ENCODE results near the gene CDK16. TPM values are rescaled to one million over a fixed set of nuclear protein-coding genes. Genes with fewer than 3 reads are reported as not detected.

CDK16 gene
- polyA plus RNA-seq, 1 donor (not counting 4 experiments of a cell fraction or from before 2014, with no cell fraction given), result 79.3 TPM

DNA sequence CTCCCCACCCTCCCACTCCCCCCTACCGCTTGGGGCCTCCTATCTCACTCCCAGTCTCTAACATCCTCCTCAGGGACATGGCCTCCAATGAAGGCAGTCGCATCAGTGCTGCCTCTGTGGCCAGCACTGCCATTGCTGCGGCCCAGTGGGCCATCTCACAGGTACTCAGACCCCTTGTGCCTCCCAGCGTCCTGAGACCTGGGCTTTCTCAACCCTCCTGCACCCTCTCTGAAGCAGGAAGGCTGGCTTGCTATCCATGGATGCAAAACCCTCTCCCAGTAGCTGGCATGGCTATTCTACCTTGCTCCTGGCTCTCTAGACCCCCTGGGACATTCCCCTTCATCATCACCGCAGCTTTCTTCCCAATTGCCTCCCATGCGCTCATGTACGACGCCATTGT is 38.1 kb upstream of the CDK16 start:
- Histone ChIP-seq H3K79me2 (ENCODE audit: control insufficient read depth, insufficient read depth, low read length) (no peaks in the 10 kb centered on the region), H3K9ac (ENCODE audit: control insufficient read depth, extremely low read depth, insufficient read depth, low read length) (no peak overlapping the region), H3K27me3 (ENCODE audit: control insufficient read depth, extremely low read depth, insufficient read depth, low read length) (no peaks in the 10 kb centered on the region), H4K20me1 (ENCODE audit: control insufficient read depth, extremely low read depth, insufficient read depth, low read length) (no peaks in the 10 kb centered on the region), H3K27ac (ENCODE audit: control insufficient read depth, insufficient read depth, low read length) (no peak overlapping the region), H3K9me1 (ENCODE audit: control insufficient read depth, extremely low read depth, insufficient read depth, low read length) (no peaks in the 10 kb centered on the region), H3K4me3 (ENCODE audit: control insufficient read depth in 2 of 3, extremely low read depth in 1 of 3, insufficient read depth in 2 of 3, low read depth in 1 of 3, low read length in 3 of 3) (no peak overlapping the region), H3K36me3 (ENCODE audit: control insufficient read depth in 2 of 2, extremely low read depth in 1 of 2, insufficient read depth in 2 of 2, low read length in 2 of 2) (peaks cover 4 to 15% of the 10 kb centered on the region in 2 experiments), H2AFZ (ENCODE audit: control insufficient read depth, low read length) (no peak overlapping the region), H3K4me2 (ENCODE audit: control insufficient read depth, extremely low read depth, insufficient read depth, low read depth, low read length) (no peak overlapping the region), H3K9me3 (ENCODE audit: control insufficient read depth, low read depth, low read length) (no peaks in the 10 kb centered on the region), H3K4me1 (ENCODE audit: control insufficient read depth, extremely low read depth, insufficient read depth, low read length) (peaks cover 16% of the 10 kb centered on the region)
- dilution Hi-C loops (cut with MboI; ENCODE audit: extremely low pct_ligation_motif_present, low sequenced_read_pairs), result no loop called here
- DNase-seq (ENCODE audit: low read depth, low spot score) (no peak), FAIRE-seq (no peak)
- TF ChIP-seq EZH2 (IDR thresholded peaks at IDR 0.05; ENCODE audit: low read length), result no peak
- TF ChIP-seq, protein P1, sequence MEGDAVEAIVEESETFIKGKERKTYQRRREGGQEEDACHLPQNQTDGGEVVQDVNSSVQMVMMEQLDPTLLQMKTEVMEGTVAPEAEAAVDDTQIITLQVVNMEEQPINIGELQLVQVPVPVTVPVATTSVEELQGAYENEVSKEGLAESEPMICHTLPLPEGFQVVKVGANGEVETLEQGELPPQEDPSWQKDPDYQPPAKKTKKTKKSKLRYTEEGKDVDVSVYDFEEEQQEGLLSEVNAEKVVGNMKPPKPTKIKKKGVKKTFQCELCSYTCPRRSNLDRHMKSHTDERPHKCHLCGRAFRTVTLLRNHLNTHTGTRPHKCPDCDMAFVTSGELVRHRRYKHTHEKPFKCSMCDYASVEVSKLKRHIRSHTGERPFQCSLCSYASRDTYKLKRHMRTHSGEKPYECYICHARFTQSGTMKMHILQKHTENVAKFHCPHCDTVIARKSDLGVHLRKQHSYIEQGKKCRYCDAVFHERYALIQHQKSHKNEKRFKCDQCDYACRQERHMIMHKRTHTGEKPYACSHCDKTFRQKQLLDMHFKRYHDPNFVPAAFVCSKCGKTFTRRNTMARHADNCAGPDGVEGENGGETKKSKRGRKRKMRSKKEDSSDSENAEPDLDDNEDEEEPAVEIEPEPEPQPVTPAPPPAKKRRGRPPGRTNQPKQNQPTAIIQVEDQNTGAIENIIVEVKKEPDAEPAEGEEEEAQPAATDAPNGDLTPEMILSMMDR (optimal IDR thresholded peaks at IDR 0.05 in 1 of 3, IDR thresholded peaks at IDR 0.05 in 1 of 3, conservative IDR thresholded peaks at IDR 0.05 in 1 of 3; ENCODE audit: extremely low read depth in 1 of 3, insufficient read depth in 2 of 3, low read length in 3 of 3), result no peak

DNA sequence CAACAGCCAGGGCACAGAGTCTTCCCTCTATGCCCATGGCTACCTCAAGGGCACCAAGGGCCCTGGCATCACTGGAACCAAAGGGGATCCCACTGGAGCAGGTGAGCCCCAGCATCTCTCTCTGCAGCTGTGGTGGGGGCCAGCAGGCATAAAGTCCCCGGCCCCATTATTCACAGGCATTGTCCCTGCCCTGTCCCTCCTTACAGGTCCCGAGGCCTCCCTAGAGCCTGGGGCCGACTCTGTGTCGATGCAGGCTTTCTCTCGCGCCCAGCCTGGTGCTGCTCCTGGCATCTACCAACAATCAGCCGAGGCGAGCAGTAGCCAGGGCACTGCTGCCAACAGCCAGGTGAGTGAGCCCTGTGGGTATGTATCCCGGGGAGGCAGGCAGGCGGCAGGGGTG is 37.2 kb upstream of the CDK16 start:
- no peak overlapping the region for H3K27ac ChIP-seq (ENCODE audit: control insufficient read depth, insufficient read depth, low read length)
- no peaks in the 10 kb centered on the region for H3K9me1 ChIP-seq (ENCODE audit: control insufficient read depth, extremely low read depth, insufficient read depth, low read length)
- DNase-seq (ENCODE audit: low read depth, low spot score) (no peak), FAIRE-seq (no peak)
- H3K4me3 ChIP-seq (ENCODE audit: control insufficient read depth in 2 of 3, extremely low read depth in 1 of 3, insufficient read depth in 2 of 3, low read depth in 1 of 3, low read length in 3 of 3), result no peak overlapping the region
- no peaks in the 10 kb centered on the region for H3K9me3 ChIP-seq (ENCODE audit: control insufficient read depth, low read depth, low read length)
- no peak overlapping the region for H2AFZ ChIP-seq (ENCODE audit: control insufficient read depth, low read length)
- H3K36me3 ChIP-seq (ENCODE audit: control insufficient read depth in 2 of 2, extremely low read depth in 1 of 2, insufficient read depth in 2 of 2, low read length in 2 of 2), result peaks cover 4 to 9% of the 10 kb centered on the region in 2 experiments
- no peaks in the 10 kb centered on the region for H3K79me2 ChIP-seq (ENCODE audit: control insufficient read depth, insufficient read depth, low read length)
- no peak for TF ChIP-seq EZH2 (IDR thresholded peaks at IDR 0.05; ENCODE audit: low read length)
- TF ChIP-seq, protein P1 (optimal IDR thresholded peaks at IDR 0.05 in 1 of 3, IDR thresholded peaks at IDR 0.05 in 1 of 3, conservative IDR thresholded peaks at IDR 0.05 in 1 of 3; ENCODE audit: extremely low read depth in 1 of 3, insufficient read depth in 2 of 3, low read length in 3 of 3), result no peak
- no peaks in the 10 kb centered on the region for H3K27me3 ChIP-seq (ENCODE audit: control insufficient read depth, extremely low read depth, insufficient read depth, low read length)
- no peak overlapping the region for H3K4me2 ChIP-seq (ENCODE audit: control insufficient read depth, extremely low read depth, insufficient read depth, low read depth, low read length)
- dilution Hi-C loops (cut with MboI; ENCODE audit: extremely low pct_ligation_motif_present, low sequenced_read_pairs), result no loop called here
- H3K4me1 ChIP-seq (ENCODE audit: control insufficient read depth, extremely low read depth, insufficient read depth, low read length), result peaks cover 16% of the 10 kb centered on the region
- H3K9ac ChIP-seq (ENCODE audit: control insufficient read depth, extremely low read depth, insufficient read depth, low read length), result no peak overlapping the region
- no peaks in the 10 kb centered on the region for H4K20me1 ChIP-seq (ENCODE audit: control insufficient read depth, extremely low read depth, insufficient read depth, low read length)

Measured in keratinocyte (primary cell).